Upper lobe of left lung (tissue), 6 donors: Measurements from ENCODE around the gene GRK2. TPM values are rescaled to one million over a fixed set of nuclear protein-coding genes. Genes with fewer than 3 reads are reported as not detected.

Experiments
- ATAC-seq, 2 donors: fragments of 200-7000 bp; cut with Tn5 transposase; one replicate each; pipeline ENCODE4 v1.9.1; 2022; ENCODE audit warnings: mild to moderate bottlenecking in 2 of 2, moderate library complexity in 2 of 2; ENCODE audit not compliant: low FRiP score in 2 of 2
- DNase-seq, 2 donors: peaks; one replicate each; pipeline ENCODE4 v3.0.0-alpha.2; 2019 to 2020
- H3K27ac ChIP-seq, 4 donors: fragments of 200-600 bp; sonication (generic); one replicate each; pipeline ENCODE4 v1.5.1; 2016 to 2019
- H3K27me3 ChIP-seq, 4 donors: fragments of 200-600 bp; sonication (generic); one replicate each; pipeline ENCODE4 v1.5.1; 2017 to 2019
- H3K36me3 ChIP-seq, 4 donors: fragments of 200-600 bp; sonication (generic); one replicate each; pipeline ENCODE4 v1.5.1; 2016 to 2019
- H3K4me1 ChIP-seq, 4 donors: fragments of 200-600 bp; sonication (generic); one replicate each; pipeline ENCODE4 v1.5.1; 2018 to 2019
- H3K4me3 ChIP-seq, 4 donors: fragments of 200-600 bp; sonication (generic); one replicate each; pipeline ENCODE4 v1.5.1; 2017 to 2019; ENCODE audit warnings: mild to moderate bottlenecking in 2 of 4, moderate library complexity in 1 of 4
- H3K9me3 ChIP-seq, 4 donors: fragments of 200-600 bp; sonication (generic); one replicate each; pipeline ENCODE4 v1.5.1; 2018 to 2019
- CTCF ChIP-seq, 6 experiments: fragments of 450-650 bp in 4 of 6; fragments of 200-600 bp in 2 of 6; sonication (generic) in 2 of 6; IDR thresholded peaks; one replicate each; pipeline ENCODE4 v1.5.1; 2016 to 2019; ENCODE audit warnings: antibody characterized with exemption in 6 of 6
- EP300 ChIP-seq, 4 donors: sonication (generic); formaldehyde crosslinking; IDR thresholded peaks; one replicate each; pipeline ENCODE4 v1.5.1; 2017; ENCODE audit warnings: antibody characterized with exemption in 4 of 4, control low read depth in 2 of 4
- POLR2A ChIP-seq, 4 donors: fragments of 450-650 bp; IDR thresholded peaks; one replicate each; pipeline ENCODE4 v1.5.1; 2016 to 2017; ENCODE audit warnings: antibody characterized with exemption in 4 of 4, mild to moderate bottlenecking in 2 of 4
- POLR2AphosphoS5 ChIP-seq, 2 donors: sonication (generic); formaldehyde crosslinking; IDR thresholded peaks; one replicate each; pipeline ENCODE4 v1.5.1; 2017; ENCODE audit warnings: antibody characterized with exemption in 2 of 2
- WGBS, 2 donors: methylation state at CpG; one replicate each; pipeline ENCODE4 v1.1.5; 2017 to 2018; 5-methylcytosine and 5-hydroxymethylcytosine counted together
- total RNA-seq, 6 donors: library from RNA; depleted of rRNA in 4 of 6; stranded (reverse); fragments of >200 nt in 4 of 6; gene quantifications; one replicate each; pipeline versions ENCODE4 v1.1.0 to v1.2.1, GENCODE V29; 2016 to 2021
- donor health status: DM: no; HTN: no; CAD: no; lungs with moderate emphysema.
- donor health status: DM: no; HTN: yes; CAD: no; lungs with severe emphysema.

Gene GRK2
- total RNA-seq, 6 donors from 2014 or later, result 76.9 to 232 (median 117) TPM

DNA sequence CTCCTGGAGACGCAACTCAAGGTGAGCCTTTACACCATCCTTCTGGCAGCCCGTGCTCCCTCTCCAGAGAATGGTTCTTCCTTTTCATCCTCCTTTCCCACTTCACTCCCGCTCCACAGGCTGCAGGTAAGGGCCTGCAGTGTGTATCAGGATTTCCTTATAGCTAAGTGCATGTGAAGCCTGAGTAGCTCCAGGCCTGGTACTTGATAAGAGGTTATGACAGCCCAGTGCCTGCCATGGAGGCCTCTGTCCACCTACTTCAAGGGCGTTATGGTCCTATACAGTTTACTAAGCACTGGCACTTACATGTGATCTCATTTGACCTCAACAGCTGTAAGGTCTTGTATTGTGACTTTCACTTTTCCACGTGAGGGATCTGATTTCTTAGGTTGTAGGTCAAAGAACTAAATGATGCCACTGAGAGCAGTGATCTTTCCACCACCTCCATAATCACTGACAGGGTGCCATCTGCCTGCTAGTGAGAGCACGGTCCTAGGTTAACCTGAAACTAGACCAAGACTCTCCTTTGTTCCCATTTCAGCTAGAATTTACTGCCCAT lies 55.1 kb downstream of the GRK2 start:
- Histone ChIP-seq H3K4me3 (no peak overlapping the region), H3K27ac (no peak overlapping the region), H3K27me3 (no peaks in the 10 kb centered on the region), H3K36me3 (no peaks in the 10 kb centered on the region), H3K4me1 (peaks cover 12 to 15% (median 14%) of the 10 kb centered on the region in 4 donors), H3K9me3 (no peaks in the 10 kb centered on the region)
- ATAC-seq, result no peak
- TF ChIP-seq EP300 (IDR thresholded peaks at IDR 0.05), result no peak
- TF ChIP-seq POLR2AphosphoS5 (IDR thresholded peaks at IDR 0.05), result no peak
- no peak for DNase-seq
- WGBS, 2 donors, result 84 to 86% methylated on average over 6 of the region's 6 CpGs

DNA sequence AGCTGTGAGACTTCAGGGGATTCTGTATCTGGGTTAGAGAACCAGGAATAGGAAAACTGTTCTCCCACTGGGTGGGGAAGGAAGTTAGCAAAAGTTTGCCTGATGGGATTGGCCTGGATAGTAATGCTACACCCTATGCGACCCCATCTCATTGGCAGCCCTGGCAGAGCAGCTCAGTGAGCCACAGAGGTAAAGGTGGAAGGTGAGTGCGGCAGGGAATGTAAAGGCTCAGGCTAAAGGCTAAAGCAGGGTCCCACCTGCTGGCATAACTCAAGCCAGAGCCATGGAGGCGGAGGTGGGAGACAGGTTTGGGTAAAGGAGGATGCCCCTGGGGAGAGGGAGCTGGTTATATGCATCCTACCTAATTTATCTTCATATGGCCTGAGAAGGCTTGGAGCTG lies 55.8 kb downstream of the GRK2 start:
- WGBS, 2 donors, result 91 to 95% methylated on average over 3 of the region's 3 CpGs
- Histone ChIP-seq H3K36me3 (no peaks in the 10 kb centered on the region), H3K27ac (no peak overlapping the region), H3K9me3 (no peaks in the 10 kb centered on the region), H3K4me3 (no peak overlapping the region), H3K4me1 (peaks cover 9 to 15% (median 12%) of the 10 kb centered on the region in 4 donors), H3K27me3 (no peaks in the 10 kb centered on the region)
- ATAC-seq (no peak), DNase-seq (no peak)
- no peak for TF ChIP-seq POLR2A (IDR thresholded peaks at IDR 0.05)
- no peak for TF ChIP-seq CTCF (IDR thresholded peaks at IDR 0.05)
- TF ChIP-seq POLR2AphosphoS5 (IDR thresholded peaks at IDR 0.05), result no peak
- TF ChIP-seq EP300 (IDR thresholded peaks at IDR 0.05), result no peak

- H3K27ac ChIP-seq, result no peak overlapping the region
- H3K4me1 ChIP-seq, result peaks cover 4 to 9% (median 7%) of the 10 kb centered on the region in 4 donors
- no peaks in the 10 kb centered on the region for H3K9me3 ChIP-seq
- ATAC-seq (no peak), DNase-seq (no peak)
- H3K27me3 ChIP-seq, result no peaks in the 10 kb centered on the region
- no peaks in the 10 kb centered on the region for H3K36me3 ChIP-seq
- WGBS, 2 donors, result 94 to 95% methylated on average over 7 of the region's 7 CpGs
- no peak for TF ChIP-seq POLR2AphosphoS5 (IDR thresholded peaks at IDR 0.05)
- no peak for TF ChIP-seq CTCF (IDR thresholded peaks at IDR 0.05)
- no peak for TF ChIP-seq POLR2A (IDR thresholded peaks at IDR 0.05)
- no peak for TF ChIP-seq EP300 (IDR thresholded peaks at IDR 0.05)
- H3K4me3 ChIP-seq, result no peak overlapping the region
Measured at GRCh38 chr11:67323526-67323925, 57.3 kb downstream of the GRK2 start.

DNA sequence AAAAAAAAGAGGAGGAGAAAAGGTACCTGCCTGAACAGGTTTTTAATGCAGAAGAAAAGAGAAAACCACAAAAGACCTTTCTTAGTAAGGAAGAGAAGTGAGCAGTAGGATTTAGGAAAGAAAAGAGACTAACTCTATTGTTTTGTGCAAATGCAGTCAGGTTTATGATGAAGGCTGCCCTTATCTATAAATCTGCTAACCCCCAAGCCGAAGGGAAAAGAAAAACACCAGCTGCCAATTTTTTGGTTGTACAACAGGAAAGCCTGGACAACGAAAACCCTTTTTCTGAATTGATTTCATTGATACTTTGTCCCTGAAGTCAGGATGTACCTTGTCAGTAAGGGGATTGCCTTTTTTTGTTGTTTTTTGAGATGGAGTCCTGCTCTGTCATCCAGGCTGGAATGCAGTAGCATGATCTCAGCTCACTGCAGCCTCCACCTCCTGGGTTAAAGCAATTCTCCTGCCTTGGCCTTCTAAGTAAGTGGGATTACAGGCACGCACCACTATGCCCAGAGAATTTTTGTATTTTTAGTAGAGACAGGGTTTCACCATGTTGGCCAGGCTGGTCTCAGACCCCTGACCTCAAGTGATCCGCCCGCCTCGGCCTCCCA lies 65.9 kb downstream of the GRK2 start:
- WGBS, 2 donors, result 87 to 89% methylated on average over 6 of the region's 6 CpGs
- H3K27ac ChIP-seq, result no peak overlapping the region
- no peak for ATAC-seq

More for the DNA sequence above, 65.9 kb downstream of the GRK2 start:
- Histone ChIP-seq H3K36me3 (peaks cover 0 to 4% (median 2%) of the 10 kb centered on the region in 4 donors), H3K27me3 (no peaks in the 10 kb centered on the region), H3K9me3 (no peaks in the 10 kb centered on the region), H3K4me1 (no peaks in the 10 kb centered on the region), H3K4me3 (no peak overlapping the region)
- DNase-seq, result no peak
- no peak for TF ChIP-seq POLR2AphosphoS5 (IDR thresholded peaks at IDR 0.05)
- no peak for TF ChIP-seq CTCF (IDR thresholded peaks at IDR 0.05)
- TF ChIP-seq EP300 (IDR thresholded peaks at IDR 0.05), result no peak
- TF ChIP-seq POLR2A (IDR thresholded peaks at IDR 0.05), result no peak

Other genes starting within 250 kb of the GRK2 start
- under 1 TPM in 3 of 6 donors, not detected in 3; 0.14 to 0.24 (median 0.15) TPM for gene SYT12, start 243.3 kb upstream of the GRK2 start, total RNA-seq
- 10 to 100 TPM; 14.5 to 37.7 (median 18.1) TPM for gene RHOD, start 209.6 kb upstream of the GRK2 start, total RNA-seq
- 100 to 1,000 TPM in 2 of 6 donors, 10 to 100 TPM in 4; 63.1 to 229 (median 74.0) TPM for gene KDM2A, start 147.2 kb upstream of the GRK2 start, total RNA-seq
- 100 to 1,000 TPM in 2 of 6 donors, 10 to 100 TPM in 4; 47.4 to 221 (median 78.3) TPM for gene ANKRD13D, start 22.8 kb downstream of the GRK2 start, total RNA-seq
- gene SSH3, start 37.1 kb downstream of the GRK2 start, total RNA-seq, result 10 to 100 TPM; 35.9 to 99.2 (median 53.8) TPM
- gene POLD4, start 87.1 kb downstream of the GRK2 start, total RNA-seq, result 100 to 1,000 TPM in 4 of 6 donors, 10 to 100 TPM in 2; 55.5 to 173 (median 106) TPM
- 10 to 100 TPM in 2 of 6 donors, 1 to 10 TPM in 4; 3.7 to 29.5 (median 6.0) TPM for gene CLCF1, start 107.1 kb downstream of the GRK2 start, total RNA-seq
- 100 to 1,000 TPM in 1 of 6 donors, 10 to 100 TPM in 5; 20.4 to 115 (median 28.2) TPM for gene RAD9A, start 125.5 kb downstream of the GRK2 start, total RNA-seq
- 100 to 1,000 TPM in 3 of 6 donors, 10 to 100 TPM in 3; 83.8 to 191 (median 135) TPM for gene PPP1CA, start 135.4 kb downstream of the GRK2 start, total RNA-seq
- gene TBC1D10C, start 137.6 kb downstream of the GRK2 start, total RNA-seq, result 10 to 100 TPM in 5 of 6 donors, 1 to 10 TPM in 1; 8.4 to 45.3 (median 32.7) TPM
- 1 to 10 TPM in 2 of 6 donors, under 1 TPM in 4; 0.49 to 4.2 (median 0.89) TPM for gene CARNS1, start 149.2 kb downstream of the GRK2 start, total RNA-seq
- gene RPS6KB2, start 162.0 kb downstream of the GRK2 start, total RNA-seq, result 10 to 100 TPM; 35.2 to 94.3 (median 50.4) TPM
- 10 to 100 TPM; 12.8 to 34.0 (median 18.0) TPM for gene PTPRCAP, start 171.2 kb downstream of the GRK2 start, total RNA-seq
- 100 to 1,000 TPM in 4 of 6 donors, 10 to 100 TPM in 2; 49.0 to 178 (median 118) TPM for gene CORO1B, start 177.0 kb downstream of the GRK2 start, total RNA-seq
- not detected for gene GPR152, start 186.3 kb downstream of the GRK2 start, total RNA-seq
- 1 to 10 TPM; 1.5 to 4.7 (median 2.3) TPM for gene CABP4, start 188.9 kb downstream of the GRK2 start, total RNA-seq
- gene TMEM134, start 202.8 kb downstream of the GRK2 start, total RNA-seq, result 100 to 1,000 TPM in 1 of 6 donors, 10 to 100 TPM in 5; 51.2 to 102 (median 75.2) TPM
- 100 to 1,000 TPM in 1 of 6 donors, 10 to 100 TPM in 5; 51.1 to 101 (median 75.3) TPM for gene AIP, start 216.6 kb downstream of the GRK2 start, total RNA-seq
- gene PITPNM1, start 238.9 kb downstream of the GRK2 start, total RNA-seq, result 10 to 100 TPM; 32.0 to 90.1 (median 40.7) TPM
- gene CDK2AP2, start 241.7 kb downstream of the GRK2 start, total RNA-seq, result 100 to 1,000 TPM in 2 of 6 donors, 10 to 100 TPM in 4; 36.7 to 119 (median 89.0) TPM